Measurements from ENCODE around the gene SCGB1A1.

DNA sequence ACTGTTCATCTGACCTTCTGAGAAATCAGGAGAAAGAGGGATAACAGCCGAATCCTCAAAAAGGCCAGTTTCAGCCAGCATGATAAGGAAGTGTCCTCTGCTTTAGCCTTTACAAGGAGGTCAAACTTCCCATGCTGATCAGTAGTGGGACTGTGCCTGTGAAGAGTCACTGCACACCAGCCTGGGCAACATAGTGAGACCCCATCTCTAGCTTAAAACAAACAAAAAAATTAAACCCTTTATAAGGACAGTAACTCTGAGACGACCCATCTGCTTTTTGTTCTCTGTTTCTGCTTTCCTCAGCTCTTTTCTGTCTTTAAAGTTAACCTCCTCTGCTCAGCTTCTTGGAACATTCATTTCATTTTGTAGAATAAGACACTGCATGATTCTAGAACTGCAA is 49.7 kb downstream of the SCGB1A1 start:
- TF ChIP-seq CTCF (IDR thresholded peaks at IDR 0.05) (no peak), POLR2A (IDR thresholded peaks at IDR 0.05) (no peak)

All from ovary (tissue), 3 donors.